Esophagus squamous epithelium (tissue), 4 donors: ENCODE data around the gene TLR4.

Source experiments
- POLR2A ChIP-seq, 4 donors: fragments of 450-650 bp; IDR thresholded peaks; one replicate each; pipeline ENCODE4 v1.6.1; 2017; ENCODE audit warnings: antibody characterized with exemption in 4 of 4, mild to moderate bottlenecking in 4 of 4, moderate library complexity in 3 of 4
- TF ChIP-seq, protein P1 (sequence below), 6 experiments: fragments of 450-650 bp in 4 of 6; fragments of 200-600 bp in 2 of 6; sonication (generic) in 2 of 6; IDR thresholded peaks; one replicate each; pipeline ENCODE4 v1.5.1; 2016 to 2019; ENCODE audit warnings: antibody characterized with exemption in 6 of 6, mild to moderate bottlenecking in 4 of 6, moderate library complexity in 4 of 6

- TF ChIP-seq POLR2A (IDR thresholded peaks at IDR 0.05), result no peak
- TF ChIP-seq, protein P1, sequence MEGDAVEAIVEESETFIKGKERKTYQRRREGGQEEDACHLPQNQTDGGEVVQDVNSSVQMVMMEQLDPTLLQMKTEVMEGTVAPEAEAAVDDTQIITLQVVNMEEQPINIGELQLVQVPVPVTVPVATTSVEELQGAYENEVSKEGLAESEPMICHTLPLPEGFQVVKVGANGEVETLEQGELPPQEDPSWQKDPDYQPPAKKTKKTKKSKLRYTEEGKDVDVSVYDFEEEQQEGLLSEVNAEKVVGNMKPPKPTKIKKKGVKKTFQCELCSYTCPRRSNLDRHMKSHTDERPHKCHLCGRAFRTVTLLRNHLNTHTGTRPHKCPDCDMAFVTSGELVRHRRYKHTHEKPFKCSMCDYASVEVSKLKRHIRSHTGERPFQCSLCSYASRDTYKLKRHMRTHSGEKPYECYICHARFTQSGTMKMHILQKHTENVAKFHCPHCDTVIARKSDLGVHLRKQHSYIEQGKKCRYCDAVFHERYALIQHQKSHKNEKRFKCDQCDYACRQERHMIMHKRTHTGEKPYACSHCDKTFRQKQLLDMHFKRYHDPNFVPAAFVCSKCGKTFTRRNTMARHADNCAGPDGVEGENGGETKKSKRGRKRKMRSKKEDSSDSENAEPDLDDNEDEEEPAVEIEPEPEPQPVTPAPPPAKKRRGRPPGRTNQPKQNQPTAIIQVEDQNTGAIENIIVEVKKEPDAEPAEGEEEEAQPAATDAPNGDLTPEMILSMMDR (IDR thresholded peaks at IDR 0.05), result no peak
These were observed 19.9 kb downstream of the TLR4 start for GRCh38 chr9:117723986-117724625.
